Lower lobe of right lung (tissue), 2 donors: ENCODE results near the gene KCNH6. TPM values are rescaled to one million over a fixed set of nuclear protein-coding genes. Genes with fewer than 3 reads are reported as not detected.

ENCODE experiments used
- ATAC-seq, 2 donors: fragments of 200-7000 bp; cut with Tn5 transposase; one replicate each; pipeline ENCODE4 v1.9.1; 2020 to 2022; ENCODE audit warnings: mild to moderate bottlenecking in 2 of 2, moderate library complexity in 2 of 2
- DNase-seq: peaks from one replicate; pipeline ENCODE4 v3.0.0-alpha.2; 2020
- H3K27ac ChIP-seq: fragments of 200-600 bp; one replicate; pipeline ENCODE4 v1.8.0; 2022
- H3K27me3 ChIP-seq: fragments of 200-600 bp; one replicate; pipeline ENCODE4 v1.8.0; 2022; ENCODE audit warnings: low read depth
- H3K36me3 ChIP-seq: fragments of 200-600 bp; one replicate; pipeline ENCODE4 v1.8.0; 2022; ENCODE audit warnings: mild to moderate bottlenecking
- H3K4me1 ChIP-seq: fragments of 200-600 bp; one replicate; pipeline ENCODE4 v1.8.0; 2022
- H3K4me3 ChIP-seq: fragments of 200-600 bp; one replicate; pipeline ENCODE4 v1.8.0; 2022; ENCODE audit warnings: mild to moderate bottlenecking
- H3K9me3 ChIP-seq: fragments of 200-600 bp; one replicate; pipeline ENCODE4 v1.8.0; 2022
- CTCF ChIP-seq: fragments of 200-600 bp; IDR thresholded peaks from one replicate; pipeline ENCODE4 v1.8.0; 2022; ENCODE audit warnings: antibody characterized with exemption, mild to moderate bottlenecking
- intact Hi-C: fragments of 100-400 bp; cut with DNase I; formaldehyde crosslinking; loops from one replicate; pipeline ENCODE4 v1.11.0; 2022
- long read RNA-seq: library from polyadenylated mRNA; unstranded; transcript quantifications from one replicate; pipeline ENCODE4 v2.0.0, GENCODE V29; 2021
- total RNA-seq: library from RNA; stranded (reverse); fragmentation: NEBNext Ultra II Directional; extraction: Animal tissue kit (Norgen Biotek cat#: 25700); gene quantifications from one replicate; pipeline ENCODE4 v1.2.1, GENCODE V29; 2021
- donor health status: DM: no; HTN: yes; CAD: no; lungs with severe emphysema.

KCNH6 gene
- 0.27 TPM for total RNA-seq
- long read RNA-seq, partial matches to known transcripts, result 2 of 2 reads
- long read RNA-seq, other reads (novel, unspliced or antisense), result 0 of 2 reads

- intact Hi-C loops, result no loop called here
- no peaks in the 10 kb centered on the region for H3K4me1 ChIP-seq
Measured at GRCh38 chr17:63523253-63523855, at the start of gene KCNH6. Gene KCNH6 (plus strand): TSS chr17:63523358. CDS start chr17:63523414, 56 bp downstream.

GRCh38 chr17:63474174-63474573 lies 49.0 kb upstream of the KCNH6 start:
- no peaks in the 10 kb centered on the region for H3K9me3 ChIP-seq
- H3K36me3 ChIP-seq, result no peaks in the 10 kb centered on the region
- DNase-seq (no peak), ATAC-seq (peak in 1 of 2 donors; percentile 31)
- peaks cover 22% of the 10 kb centered on the region for H3K27me3 ChIP-seq
- TF ChIP-seq CTCF, result no peak
- intact Hi-C loops, result no loop called here
- peaks cover 44% of the 10 kb centered on the region for H3K4me1 ChIP-seq
- H3K27ac ChIP-seq, result no peak overlapping the region
- no peak overlapping the region for H3K4me3 ChIP-seq

More at GRCh38 chr17:63523253-63523855, at the start of gene KCNH6:
- peaks cover 15% of the 10 kb centered on the region for H3K27me3 ChIP-seq
- no peak for TF ChIP-seq CTCF
- ATAC-seq (no peak), DNase-seq (no peak)
- H3K27ac ChIP-seq, result no peak within 1 kb of the TSS
- H3K36me3 ChIP-seq, result no peaks in the 10 kb centered on the region
- H3K9me3 ChIP-seq, result no peaks in the 10 kb centered on the region
- H3K4me3 ChIP-seq, result peak within 1 kb of the TSS; percentile 21

- H3K27ac ChIP-seq, result peak overlapping the region; percentile 8
- peaks cover 50% of the 10 kb centered on the region for H3K4me1 ChIP-seq
Measured at GRCh38 chr17:63474586-63475460, 48.3 kb upstream of the KCNH6 start.

GRCh38 chr17:63475491-63476412 lies 47.4 kb upstream of the KCNH6 start:
- intact Hi-C loops, result no loop called here
- H3K27ac ChIP-seq, result peak overlapping the region; percentile 49
- H3K4me1 ChIP-seq, result peaks cover 57% of the 10 kb centered on the region
- ATAC-seq (no peak), DNase-seq (no peak)
- H3K4me3 ChIP-seq, result peak overlapping the region; percentile 61
- no peak for TF ChIP-seq CTCF
- H3K27me3 ChIP-seq, result peaks cover 25% of the 10 kb centered on the region
- no peaks in the 10 kb centered on the region for H3K36me3 ChIP-seq
- H3K9me3 ChIP-seq, result no peaks in the 10 kb centered on the region

More at GRCh38 chr17:63474586-63475460, 48.3 kb upstream of the KCNH6 start:
- no peak for TF ChIP-seq CTCF
- DNase-seq, result no peak
- Histone ChIP-seq H3K27me3 (peaks cover 25% of the 10 kb centered on the region), H3K36me3 (no peaks in the 10 kb centered on the region), H3K4me3 (no peak overlapping the region), H3K9me3 (no peaks in the 10 kb centered on the region)
- ATAC-seq, result no peak
- intact Hi-C loops, result no loop called here

GRCh38 chr17:63476459-63476853 lies 46.7 kb upstream of the KCNH6 start:
- Histone ChIP-seq H3K9me3 (no peaks in the 10 kb centered on the region), H3K4me1 (peaks cover 61% of the 10 kb centered on the region), H3K27me3 (peaks cover 25% of the 10 kb centered on the region), H3K36me3 (no peaks in the 10 kb centered on the region), H3K27ac (peak overlapping the region; percentile 49), H3K4me3 (peak overlapping the region; percentile 61)
- peak in 1 of 2 donors; percentile 13 for ATAC-seq
- no peak for DNase-seq
- TF ChIP-seq CTCF, result no peak
- intact Hi-C loops, result no loop called here
